GM13976 (cell line): ENCODE measurements around the gene F2RL3.

Source experiments
- DNase-seq: peaks from one replicate; pipeline ENCODE4 v3.0.0; 2012; ENCODE audit warnings: low spot score
- CTCF ChIP-seq: IDR thresholded peaks from 2 replicates; pipeline ENCODE4 v1.5.1; 2012; ENCODE audit warnings: borderline replicate concordance, mild to moderate bottlenecking; ENCODE audit not compliant: insufficient read depth; ENCODE audit errors: extremely low read depth, missing control alignments, control extremely low read depth
- in situ Hi-C: fragments of 300-500 bp; cut with MboI; formaldehyde crosslinking; loops from one replicate; pipeline ENCODE4 v1.12.0; 2022; ENCODE audit warnings: low sequenced_read_pairs, mixed read lengths, inconsistent platforms; ENCODE audit not compliant: unreplicated experiment

The F2RL3 gene

GRCh38 chr19:16892868-16893685, 4.3 kb downstream of the F2RL3 start:
- in situ Hi-C loops, result no loop called here
- no peak for TF ChIP-seq CTCF
- no peak for DNase-seq

GRCh38 chr19:16893686-16893989, 4.8 kb downstream of the F2RL3 start:
- DNase-seq, result no peak
- TF ChIP-seq CTCF, result no peak
- in situ Hi-C loops, result no loop called here

GRCh38 chr19:16894080-16894479, 5.3 kb downstream of the F2RL3 start:
- no peak for DNase-seq
- TF ChIP-seq CTCF, result no peak
- in situ Hi-C loops, result no loop called here

- no peak for TF ChIP-seq CTCF
- no peak for DNase-seq
- in situ Hi-C loops, result no loop called here
These were observed 6.8 kb downstream of the F2RL3 start for GRCh38 chr19:16895467-16896145.

GRCh38 chr19:16896146-16897028, 7.6 kb downstream of the F2RL3 start:
- no peak for TF ChIP-seq CTCF
- DNase-seq, result no peak
- in situ Hi-C loops, result no loop called here

- in situ Hi-C loops, result no loop called here
- DNase-seq, result peak; percentile 96
- no peak for TF ChIP-seq CTCF
These were observed 8.4 kb downstream of the F2RL3 start for GRCh38 chr19:16897029-16897855.
